Upper lobe of right lung (tissue), 1 donor: ENCODE results near the gene FBF1. TPM values are rescaled to one million over a fixed set of nuclear protein-coding genes. Genes with fewer than 3 reads are reported as not detected.

Source experiments
- ATAC-seq: fragments of 200-7000 bp; cut with Tn5 transposase; one replicate; pipeline ENCODE4 v1.9.1; 2020; ENCODE audit warnings: mild to moderate bottlenecking, moderate library complexity
- DNase-seq: peaks from one replicate; pipeline ENCODE4 v3.0.0-alpha.2; 2020
- H3K27ac ChIP-seq: fragments of 200-600 bp; one replicate; pipeline ENCODE4 v1.8.0; 2022
- H3K27me3 ChIP-seq: fragments of 200-600 bp; one replicate; pipeline ENCODE4 v1.8.0; 2022; ENCODE audit warnings: mild to moderate bottlenecking
- H3K36me3 ChIP-seq: fragments of 200-600 bp; one replicate; pipeline ENCODE4 v1.8.0; 2022
- H3K4me1 ChIP-seq: fragments of 200-600 bp; one replicate; pipeline ENCODE4 v1.8.0; 2022
- H3K4me3 ChIP-seq: fragments of 200-600 bp; one replicate; pipeline ENCODE4 v1.8.0; 2022; ENCODE audit warnings: mild to moderate bottlenecking
- H3K9me3 ChIP-seq: fragments of 200-600 bp; one replicate; pipeline ENCODE4 v1.8.0; 2022
- intact Hi-C: fragments of 100-400 bp; cut with DNase I; formaldehyde crosslinking; loops from one replicate; pipeline ENCODE4 v1.11.0; 2022
- long read RNA-seq: library from polyadenylated mRNA; unstranded; transcript quantifications from one replicate; pipeline ENCODE4 v2.0.0, GENCODE V29; 2021
- total RNA-seq: library from RNA; stranded (reverse); fragmentation: NEBNext Ultra II Directional; extraction: Animal tissue kit (Norgen Biotek cat#: 25700); gene quantifications from one replicate; pipeline ENCODE4 v1.2.1, GENCODE V29; 2021
- TF ChIP-seq, protein P1 (sequence below): fragments of 200-600 bp; IDR thresholded peaks from one replicate; pipeline ENCODE4 v1.8.0; 2022; ENCODE audit warnings: antibody characterized with exemption
- donor health status: DM: no; HTN: yes; CAD: no; lungs with severe emphysema.

The FBF1 gene, protein sequence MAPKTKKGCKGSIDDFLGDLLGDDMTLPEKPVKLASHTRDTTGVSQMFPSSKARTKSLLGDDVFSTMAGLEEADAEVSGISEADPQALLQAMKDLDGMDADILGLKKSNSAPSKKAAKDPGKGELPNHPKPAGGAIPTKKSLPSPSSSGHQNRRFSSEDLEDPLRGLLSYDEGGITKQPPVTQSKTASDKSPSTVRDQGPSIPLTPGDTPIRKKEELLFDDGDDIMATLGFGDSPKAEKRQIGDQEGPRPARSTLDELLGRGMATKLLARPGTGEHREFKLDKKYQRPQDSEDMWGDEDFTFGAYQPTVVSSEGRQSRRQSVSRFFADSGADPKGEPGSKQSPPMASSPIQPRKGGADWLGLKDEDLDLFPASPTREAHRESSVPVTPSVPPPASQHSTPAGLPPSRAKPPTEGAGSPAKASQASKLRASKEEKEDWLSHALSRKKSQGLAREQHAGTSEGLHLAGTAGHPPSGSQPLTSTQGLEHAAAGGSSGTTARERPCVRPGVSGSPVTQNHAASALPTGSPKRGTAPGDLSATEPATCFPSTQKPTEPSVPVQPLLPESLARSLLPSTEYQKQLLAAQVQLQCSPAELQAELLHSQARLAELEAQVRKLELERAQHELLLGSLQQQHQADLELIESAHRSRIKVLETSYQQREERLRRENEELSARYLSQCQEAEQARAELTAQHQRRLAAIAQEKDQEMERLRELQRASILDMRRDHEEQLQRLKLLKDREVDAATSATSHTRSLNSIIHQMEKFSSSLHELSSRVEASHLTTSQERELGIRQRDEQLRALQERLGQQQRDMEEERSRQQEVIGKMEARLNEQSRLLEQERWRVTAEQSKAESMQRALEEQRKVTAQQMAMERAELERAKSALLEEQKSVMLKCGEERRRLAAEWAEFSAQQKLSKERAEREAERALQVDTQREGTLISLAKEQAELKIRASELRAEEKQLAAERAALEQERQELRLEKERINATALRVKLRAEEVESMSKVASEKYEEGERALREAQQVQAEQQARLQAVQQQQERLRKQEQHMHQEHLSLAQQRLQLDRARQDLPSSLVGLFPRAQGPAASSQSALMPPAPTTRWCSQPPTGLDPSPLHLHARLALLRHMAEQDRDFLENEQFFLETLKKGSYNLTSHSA
- 11.3 TPM for total RNA-seq
- long read RNA-seq, partial matches to known transcripts = 3 of 10 reads
- long read RNA-seq, other reads (novel, unspliced or antisense) = 7 of 10 reads

DNA sequence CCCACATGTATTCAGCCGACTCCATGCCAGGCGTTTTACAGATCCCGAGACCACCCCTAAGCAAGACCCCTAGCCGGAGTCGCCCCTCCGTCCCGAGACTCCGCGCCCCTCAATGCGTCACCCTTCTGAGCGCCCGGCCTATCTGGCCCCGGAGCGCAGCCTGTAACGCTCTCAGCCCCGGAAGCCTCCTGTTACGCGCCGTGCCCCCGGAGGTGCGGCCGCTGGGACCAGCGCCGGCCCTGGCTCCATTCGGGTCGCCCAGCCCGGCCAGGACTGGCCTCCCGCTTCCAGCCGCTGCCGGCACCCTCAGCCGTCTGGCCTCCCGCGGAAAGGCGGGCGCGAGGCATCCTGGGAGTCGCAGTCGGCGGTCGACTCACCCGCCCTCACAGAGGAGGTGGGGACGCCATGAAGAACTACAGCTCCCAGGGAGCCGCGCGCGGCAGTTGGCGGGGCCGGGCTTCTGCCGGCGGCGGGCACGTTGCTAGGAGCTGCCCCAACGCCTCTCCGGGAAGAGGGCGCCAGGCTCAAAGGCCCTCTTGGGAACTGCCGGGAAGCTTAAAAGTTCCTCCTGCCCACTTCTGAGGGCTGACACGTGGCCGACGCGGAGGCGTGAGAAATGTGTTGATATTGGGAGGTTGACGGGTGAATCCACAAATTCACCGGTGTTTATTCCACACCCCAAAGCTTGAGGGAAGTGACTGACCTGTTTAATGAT is at the start of gene FBF1:
TSS of gene FBF1 (minus strand) at position 316 of the 715 bp plus-strand sequence. CDS start 2,893 bp downstream, outside the sequence.
- intact Hi-C loops = no loop called here
- Histone ChIP-seq H3K4me3 (peak within 1 kb of the TSS; percentile 83), H3K9me3 (no peaks in the 10 kb centered on the region), H3K4me1 (peaks cover 4% of the 10 kb centered on the region), H3K27me3 (no peaks in the 10 kb centered on the region), H3K36me3 (peaks cover 14% of the 10 kb centered on the region), H3K27ac (peak within 1 kb of the TSS; percentile 80)
- DNase-seq (peak; percentile 98), ATAC-seq (peak; percentile 100)
- TF ChIP-seq, protein P1, sequence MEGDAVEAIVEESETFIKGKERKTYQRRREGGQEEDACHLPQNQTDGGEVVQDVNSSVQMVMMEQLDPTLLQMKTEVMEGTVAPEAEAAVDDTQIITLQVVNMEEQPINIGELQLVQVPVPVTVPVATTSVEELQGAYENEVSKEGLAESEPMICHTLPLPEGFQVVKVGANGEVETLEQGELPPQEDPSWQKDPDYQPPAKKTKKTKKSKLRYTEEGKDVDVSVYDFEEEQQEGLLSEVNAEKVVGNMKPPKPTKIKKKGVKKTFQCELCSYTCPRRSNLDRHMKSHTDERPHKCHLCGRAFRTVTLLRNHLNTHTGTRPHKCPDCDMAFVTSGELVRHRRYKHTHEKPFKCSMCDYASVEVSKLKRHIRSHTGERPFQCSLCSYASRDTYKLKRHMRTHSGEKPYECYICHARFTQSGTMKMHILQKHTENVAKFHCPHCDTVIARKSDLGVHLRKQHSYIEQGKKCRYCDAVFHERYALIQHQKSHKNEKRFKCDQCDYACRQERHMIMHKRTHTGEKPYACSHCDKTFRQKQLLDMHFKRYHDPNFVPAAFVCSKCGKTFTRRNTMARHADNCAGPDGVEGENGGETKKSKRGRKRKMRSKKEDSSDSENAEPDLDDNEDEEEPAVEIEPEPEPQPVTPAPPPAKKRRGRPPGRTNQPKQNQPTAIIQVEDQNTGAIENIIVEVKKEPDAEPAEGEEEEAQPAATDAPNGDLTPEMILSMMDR = no peak

GRCh38 chr17:75987041-75987440 is 46.2 kb upstream of the FBF1 start:
- DNase-seq (peak; percentile 16), ATAC-seq (no peak)
- Histone ChIP-seq H3K9me3 (no peaks in the 10 kb centered on the region), H3K4me1 (peaks cover 25% of the 10 kb centered on the region), H3K27me3 (no peaks in the 10 kb centered on the region), H3K4me3 (no peak overlapping the region), H3K27ac (no peak overlapping the region), H3K36me3 (no peaks in the 10 kb centered on the region)
- TF ChIP-seq, protein P1 = no peak
- intact Hi-C loops = no loop called here

GRCh38 chr17:75985986-75986385 is 45.1 kb upstream of the FBF1 start:
- Histone ChIP-seq H3K36me3 (no peaks in the 10 kb centered on the region), H3K4me1 (peaks cover 34% of the 10 kb centered on the region), H3K27me3 (no peaks in the 10 kb centered on the region), H3K27ac (no peak overlapping the region), H3K9me3 (no peaks in the 10 kb centered on the region), H3K4me3 (no peak overlapping the region)
- DNase-seq (no peak), ATAC-seq (no peak)
- TF ChIP-seq, protein P1 = no peak
- intact Hi-C loops = no loop called here

- Histone ChIP-seq H3K4me3 (no peak overlapping the region), H3K4me1 (peaks cover 43% of the 10 kb centered on the region), H3K36me3 (no peaks in the 10 kb centered on the region), H3K27me3 (no peaks in the 10 kb centered on the region), H3K27ac (peak overlapping the region; percentile 63), H3K9me3 (no peaks in the 10 kb centered on the region)
- ATAC-seq (peak; percentile 15), DNase-seq (peak; percentile 72)
- TF ChIP-seq, protein P1 = no peak
- intact Hi-C loops = no loop called here
Measured at GRCh38 chr17:75983501-75984181, 42.8 kb upstream of the FBF1 start.
